DOHH2 (cell line): ENCODE data around the gene N4BP2L1.

ENCODE experiments used
- H3F3A ChIP-seq: fragments of 200-600 bp; sonication (generic), shearing (Covaris generic); 2 replicates; pipeline ENCODE4 v1.6.0; 2016; ENCODE audit warnings: antibody characterized with exemption, mild to moderate bottlenecking; ENCODE audit not compliant: control insufficient read depth, insufficient read depth
- H3K27ac ChIP-seq: fragments of 200-600 bp; sonication (generic); 2 replicates; pipeline ENCODE4 v1.5.1; 2014; ENCODE audit warnings: low read depth, mild to moderate bottlenecking, low read length, moderate library complexity
- H3K27me3 ChIP-seq: fragments of 200-600 bp; sonication (generic); 2 replicates; pipeline ENCODE4 v1.6.1; 2014; ENCODE audit warnings: mild to moderate bottlenecking, low read length, mixed read lengths; ENCODE audit not compliant: control insufficient read depth
- H3K36me3 ChIP-seq: fragments of 200-600 bp; sonication (generic); 2 replicates; pipeline ENCODE4 v1.6.1; 2014; ENCODE audit warnings: mild to moderate bottlenecking, low read length, moderate library complexity, mixed read lengths; ENCODE audit not compliant: control insufficient read depth
- H3K4me1 ChIP-seq: fragments of 200-600 bp; sonication (generic); 2 replicates; pipeline ENCODE4 v1.6.1; 2014; ENCODE audit warnings: mild to moderate bottlenecking, low read length, mixed read lengths; ENCODE audit not compliant: control insufficient read depth
- H3K4me2 ChIP-seq: fragments of 200-600 bp; sonication (generic); 2 replicates; pipeline ENCODE4 v1.6.0; 2014; ENCODE audit warnings: mild to moderate bottlenecking, low read length, moderate library complexity
- H3K4me3 ChIP-seq: fragments of 200-600 bp; sonication (generic); 2 replicates; pipeline ENCODE4 v1.5.1; 2014; ENCODE audit warnings: mild to moderate bottlenecking, low read length, mixed read lengths
- H3K79me2 ChIP-seq: fragments of 200-600 bp; sonication (generic); 2 replicates; pipeline ENCODE4 v1.6.1; 2014; ENCODE audit warnings: mild to moderate bottlenecking, low read length, mixed read lengths; ENCODE audit not compliant: control insufficient read depth
- H3K9me2 ChIP-seq: fragments of 200-600 bp; sonication (generic); replicated peaks from 2 replicates; pipeline ENCODE4 v1.6.1; 2014; ENCODE audit warnings: mild to moderate bottlenecking, low read length, mixed read lengths; ENCODE audit not compliant: control insufficient read depth
- H3K9me3 ChIP-seq: fragments of 200-600 bp; sonication (generic); 2 replicates; pipeline ENCODE4 v1.6.1; 2014; ENCODE audit warnings: antibody characterized with exemption, low read length, mixed read lengths; ENCODE audit not compliant: control insufficient read depth, insufficient read depth
- H4K20me1 ChIP-seq: fragments of 200-600 bp; sonication (generic); 2 replicates; pipeline ENCODE4 v1.6.0; 2014; ENCODE audit warnings: low read depth, mild to moderate bottlenecking, antibody characterized with exemption, low read length, moderate library complexity; ENCODE audit not compliant: control insufficient read depth, insufficient read depth
- EZH2phosphoT487 ChIP-seq: fragments of 200-600 bp; sonication (generic); IDR thresholded peaks from 2 replicates; pipeline ENCODE4 v1.6.1; 2017; ENCODE audit warnings: borderline replicate concordance, mild to moderate bottlenecking, antibody characterized with exemption, low read length, moderate library complexity, mixed read lengths
- TF ChIP-seq, protein P1 (sequence below): fragments of 200-600 bp; sonication (generic); IDR thresholded peaks from one replicate; pipeline ENCODE4 v1.5.1; 2014; ENCODE audit warnings: antibody characterized with exemption, mild to moderate bottlenecking, low read depth, low read length; ENCODE audit not compliant: poor library complexity, severe bottlenecking

Gene N4BP2L1

GRCh38 chr13:32445461-32445860 lies 17.5 kb upstream of the N4BP2L1 start:
- Histone ChIP-seq H3K9me3 (no peaks in the 10 kb centered on the region), H3K27ac (no peak overlapping the region), H4K20me1 (no peaks in the 10 kb centered on the region), H3F3A (no peaks in the 10 kb centered on the region), H3K4me3 (no peak overlapping the region), H3K27me3 (0 out of 2 replicates have a peak, but pooled peaks cover 4% of the 10 kb centered on the region), H3K4me2 (no peak overlapping the region), H3K9me2 (no peaks in the 10 kb centered on the region), H3K4me1 (no peaks in the 10 kb centered on the region), H3K79me2 (no peaks in the 10 kb centered on the region), H3K36me3 (no peaks in the 10 kb centered on the region)
- TF ChIP-seq, protein P1, sequence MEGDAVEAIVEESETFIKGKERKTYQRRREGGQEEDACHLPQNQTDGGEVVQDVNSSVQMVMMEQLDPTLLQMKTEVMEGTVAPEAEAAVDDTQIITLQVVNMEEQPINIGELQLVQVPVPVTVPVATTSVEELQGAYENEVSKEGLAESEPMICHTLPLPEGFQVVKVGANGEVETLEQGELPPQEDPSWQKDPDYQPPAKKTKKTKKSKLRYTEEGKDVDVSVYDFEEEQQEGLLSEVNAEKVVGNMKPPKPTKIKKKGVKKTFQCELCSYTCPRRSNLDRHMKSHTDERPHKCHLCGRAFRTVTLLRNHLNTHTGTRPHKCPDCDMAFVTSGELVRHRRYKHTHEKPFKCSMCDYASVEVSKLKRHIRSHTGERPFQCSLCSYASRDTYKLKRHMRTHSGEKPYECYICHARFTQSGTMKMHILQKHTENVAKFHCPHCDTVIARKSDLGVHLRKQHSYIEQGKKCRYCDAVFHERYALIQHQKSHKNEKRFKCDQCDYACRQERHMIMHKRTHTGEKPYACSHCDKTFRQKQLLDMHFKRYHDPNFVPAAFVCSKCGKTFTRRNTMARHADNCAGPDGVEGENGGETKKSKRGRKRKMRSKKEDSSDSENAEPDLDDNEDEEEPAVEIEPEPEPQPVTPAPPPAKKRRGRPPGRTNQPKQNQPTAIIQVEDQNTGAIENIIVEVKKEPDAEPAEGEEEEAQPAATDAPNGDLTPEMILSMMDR, result no peak
- no peak for TF ChIP-seq EZH2phosphoT487

DNA sequence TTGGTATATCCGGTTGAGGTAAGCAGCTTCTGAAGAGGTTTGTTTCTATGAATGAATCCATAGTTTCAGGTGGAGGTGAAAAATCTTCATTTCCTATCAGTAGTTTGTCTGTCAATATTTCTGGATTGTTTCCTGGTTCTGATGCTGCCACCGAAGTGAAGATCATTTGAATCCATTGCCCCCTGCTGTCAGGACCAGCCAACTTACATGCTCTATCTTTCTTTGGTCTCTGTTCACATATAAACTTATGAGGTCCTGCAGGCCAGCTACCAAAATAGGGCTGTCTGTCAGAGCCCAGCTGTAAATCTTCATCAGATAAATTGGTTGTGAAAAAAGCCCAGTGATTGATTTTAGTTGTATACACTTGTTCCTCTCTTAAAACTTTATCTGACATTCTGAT lies 15.2 kb upstream of the N4BP2L1 start:
- no peaks in the 10 kb centered on the region for H3K79me2 ChIP-seq
- no peak overlapping the region for H3K4me2 ChIP-seq
- H4K20me1 ChIP-seq, result no peaks in the 10 kb centered on the region
- H3K4me1 ChIP-seq, result no peaks in the 10 kb centered on the region
- no peaks in the 10 kb centered on the region for H3K9me2 ChIP-seq
- no peaks in the 10 kb centered on the region for H3K9me3 ChIP-seq
- H3K27me3 ChIP-seq, result 0 out of 2 replicates have a peak, but pooled peaks cover 4% of the 10 kb centered on the region
- no peak overlapping the region for H3K4me3 ChIP-seq
- no peak for TF ChIP-seq EZH2phosphoT487
- TF ChIP-seq, protein P1, result peak; percentile 48
- no peaks in the 10 kb centered on the region for H3K36me3 ChIP-seq
- H3K27ac ChIP-seq, result no peak overlapping the region
- no peaks in the 10 kb centered on the region for H3F3A ChIP-seq

DNA sequence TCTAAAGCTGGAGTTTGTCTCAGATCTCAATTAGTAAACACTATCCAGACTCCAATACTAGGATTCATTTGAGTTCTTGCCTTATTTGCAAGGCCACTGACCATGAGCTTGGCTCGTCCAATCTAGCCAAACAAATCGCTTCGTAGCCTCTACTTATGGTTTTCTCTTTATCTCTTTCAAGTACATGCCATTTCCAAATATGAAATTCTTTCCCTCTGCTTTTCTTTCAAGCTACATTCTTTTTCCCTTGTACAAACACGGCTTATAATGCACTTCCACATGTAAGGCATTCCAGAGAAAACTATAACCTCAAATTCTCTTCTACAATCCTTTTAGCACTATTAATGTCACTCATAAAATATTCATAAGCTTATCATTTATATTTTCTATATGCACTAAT lies 10.9 kb upstream of the N4BP2L1 start:
- Histone ChIP-seq H3K27me3 (0 out of 2 replicates have a peak, but pooled peaks cover 4% of the 10 kb centered on the region), H4K20me1 (no peaks in the 10 kb centered on the region), H3K9me2 (no peaks in the 10 kb centered on the region), H3K4me2 (no peak overlapping the region), H3K27ac (no peak overlapping the region), H3K4me3 (no peak overlapping the region), H3K36me3 (no peaks in the 10 kb centered on the region), H3F3A (no peaks in the 10 kb centered on the region), H3K4me1 (no peaks in the 10 kb centered on the region), H3K79me2 (no peaks in the 10 kb centered on the region), H3K9me3 (no peaks in the 10 kb centered on the region)
- TF ChIP-seq EZH2phosphoT487, result no peak
- TF ChIP-seq, protein P1, result no peak

DNA sequence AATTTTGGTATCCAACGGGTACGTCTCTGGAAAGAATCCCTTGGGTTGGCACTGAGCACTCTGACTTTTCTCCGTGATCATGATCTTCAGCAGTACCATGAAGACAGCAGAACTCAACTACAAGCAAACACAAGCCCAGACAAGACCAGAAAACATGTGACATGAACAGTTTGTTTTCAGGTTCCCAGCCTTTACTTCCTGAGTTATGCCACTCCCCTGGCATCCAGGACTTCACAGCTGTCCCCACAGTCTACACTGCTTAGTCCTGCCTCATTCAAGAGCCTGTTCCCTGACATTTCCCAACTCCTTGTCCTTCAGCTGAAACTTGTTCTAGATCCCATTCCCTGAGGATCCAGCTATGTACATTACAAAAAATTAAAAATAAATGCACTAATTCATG lies 4.9 kb upstream of the N4BP2L1 start:
- H3K9me3 ChIP-seq, result no peaks in the 10 kb centered on the region
- H3K36me3 ChIP-seq, result no peaks in the 10 kb centered on the region
- H4K20me1 ChIP-seq, result no peaks in the 10 kb centered on the region
- no peaks in the 10 kb centered on the region for H3F3A ChIP-seq
- no peaks in the 10 kb centered on the region for H3K79me2 ChIP-seq
- no peak for TF ChIP-seq EZH2phosphoT487
- TF ChIP-seq, protein P1, result no peak
- H3K4me1 ChIP-seq, result peaks cover 5% of the 10 kb centered on the region
- no peaks in the 10 kb centered on the region for H3K9me2 ChIP-seq
- no peak overlapping the region for H3K27ac ChIP-seq
- H3K27me3 ChIP-seq, result peaks cover 24% of the 10 kb centered on the region
- no peak overlapping the region for H3K4me3 ChIP-seq
- H3K4me2 ChIP-seq, result no peak overlapping the region
